Measurements from ENCODE around the gene IQCB1.
"Not testable (repeated sequence)": the region's sequence is repeated elsewhere in the genome, so short reads cannot be mapped to it uniquely, and the experiment has no call there.

IQCB1 gene

DNA sequence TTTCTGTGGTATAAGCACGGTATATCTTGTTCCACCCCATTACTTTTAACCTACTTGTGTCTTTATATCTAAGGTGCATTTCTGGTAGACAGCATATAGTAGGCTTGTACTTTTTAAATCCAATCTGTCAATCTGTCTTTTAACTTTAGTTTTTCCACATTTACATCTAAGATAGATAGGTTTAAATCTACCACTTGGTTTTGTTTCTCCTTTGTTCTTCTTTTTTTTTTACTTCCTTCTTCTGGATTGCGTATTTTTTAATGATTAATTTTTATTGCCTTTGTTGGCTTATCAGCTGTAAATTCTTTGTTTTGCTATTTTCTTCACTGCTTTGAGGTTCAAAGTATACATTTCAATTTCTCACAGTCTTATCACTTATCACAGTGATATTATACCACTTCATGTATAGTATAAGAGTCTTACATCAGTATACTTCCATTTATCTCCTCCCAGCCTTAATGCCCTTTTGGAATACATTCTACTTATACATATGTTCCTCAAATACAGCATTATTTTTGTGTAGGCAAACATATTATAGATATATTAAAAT, 31.0 kb downstream of the IQCB1 start:
- no peak for DNase-seq

GRCh38 chr3:121800906-121801305, 34.0 kb downstream of the IQCB1 start:
- no peak for DNase-seq

DNA sequence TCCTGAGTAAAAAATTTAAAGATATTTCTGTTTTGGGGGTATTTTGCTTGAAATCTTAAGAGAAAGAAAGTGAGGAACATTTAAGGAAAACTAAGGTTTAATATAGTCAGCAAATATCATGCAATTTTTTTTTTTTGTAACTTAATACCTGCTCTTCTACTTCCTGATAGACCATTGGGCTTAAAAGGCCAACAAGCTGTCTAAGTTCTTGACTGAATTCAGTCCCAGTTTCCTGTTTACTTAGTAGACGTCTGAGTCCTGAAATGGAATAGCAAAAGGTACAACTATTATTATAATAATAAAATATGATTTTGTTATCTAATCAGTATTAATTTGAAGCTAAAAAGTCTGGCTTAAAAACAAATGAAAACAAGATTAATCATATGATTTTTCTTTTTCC, 37.9 kb downstream of the IQCB1 start:
- no peak for DNase-seq

GRCh38 chr3:121794264-121794983, 40.4 kb downstream of the IQCB1 start:
- DNase-seq: no peak

GRCh38 chr3:121793078-121793477, 41.8 kb downstream of the IQCB1 start:
- no peak for DNase-seq

GRCh38 chr3:121786485-121786884, 48.4 kb downstream of the IQCB1 start:
- no peak for DNase-seq

DNA sequence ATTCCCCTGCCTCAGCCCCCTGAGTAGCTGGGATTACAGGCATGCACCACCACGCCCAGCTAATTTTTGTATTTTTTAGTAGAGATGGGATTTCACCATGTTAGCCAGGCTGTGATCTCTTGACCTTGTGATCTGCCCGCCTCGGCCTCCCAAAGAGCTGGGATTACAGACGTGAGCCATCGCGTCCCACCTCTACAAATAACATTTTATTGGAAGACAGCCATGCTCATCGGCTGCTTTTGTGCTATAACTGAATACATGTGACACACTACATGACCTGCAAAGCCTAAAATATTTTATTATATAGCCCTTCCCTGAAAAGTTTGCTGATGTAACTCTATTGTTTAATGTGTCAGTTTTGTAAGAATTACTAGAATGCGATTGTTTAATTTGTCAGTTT, 52.1 kb downstream of the IQCB1 start:
- DNase-seq: not testable (repeated sequence)

DNA sequence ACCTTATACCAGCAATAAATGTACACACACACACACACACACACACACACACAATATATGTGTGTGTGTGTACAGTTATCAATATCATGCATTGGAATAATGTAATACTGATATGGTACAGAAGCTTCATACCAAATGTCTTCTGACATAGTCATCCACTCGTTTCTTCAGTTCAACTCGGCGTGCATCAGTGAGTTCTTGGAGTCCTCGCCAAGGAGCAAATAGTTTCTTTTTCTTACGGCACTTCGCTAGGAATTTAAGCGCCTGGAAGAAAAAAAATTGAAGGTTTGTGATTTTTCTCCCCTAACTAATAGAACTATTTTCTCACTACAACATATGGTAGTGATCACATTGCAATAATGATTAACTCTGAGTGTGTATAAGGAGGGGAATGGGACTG, 53.2 kb downstream of the IQCB1 start:
- DNase-seq: no peak

- DNase-seq: not testable (repeated sequence)
Measured at GRCh38 chr3:121775095-121775494, 59.8 kb downstream of the IQCB1 start.

DNA sequence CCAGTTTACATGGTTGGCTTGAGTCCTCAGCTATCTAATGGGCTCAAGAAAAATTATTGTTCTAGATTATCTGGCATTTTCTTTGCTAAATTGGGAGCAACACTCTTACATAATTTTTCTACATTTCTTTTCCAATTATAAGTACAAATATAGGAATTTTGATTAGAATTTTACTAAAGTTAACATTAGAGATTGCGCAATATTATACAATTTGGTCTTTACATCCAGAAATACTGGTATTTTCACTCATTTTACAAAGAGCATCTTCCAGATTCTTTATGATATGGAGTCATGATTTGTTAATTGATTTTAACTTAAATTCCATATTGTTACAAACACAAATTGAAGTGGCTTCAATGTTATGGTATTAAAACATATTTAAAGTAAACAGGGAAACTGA, 65.6 kb downstream of the IQCB1 start:
- DNase-seq: no peak

GRCh38 chr3:121768452-121768851, 66.4 kb downstream of the IQCB1 start:
- no peak for DNase-seq

- DNase-seq: no peak
Measured at GRCh38 chr3:121759541-121760202, 75.2 kb downstream of the IQCB1 start.

DNA sequence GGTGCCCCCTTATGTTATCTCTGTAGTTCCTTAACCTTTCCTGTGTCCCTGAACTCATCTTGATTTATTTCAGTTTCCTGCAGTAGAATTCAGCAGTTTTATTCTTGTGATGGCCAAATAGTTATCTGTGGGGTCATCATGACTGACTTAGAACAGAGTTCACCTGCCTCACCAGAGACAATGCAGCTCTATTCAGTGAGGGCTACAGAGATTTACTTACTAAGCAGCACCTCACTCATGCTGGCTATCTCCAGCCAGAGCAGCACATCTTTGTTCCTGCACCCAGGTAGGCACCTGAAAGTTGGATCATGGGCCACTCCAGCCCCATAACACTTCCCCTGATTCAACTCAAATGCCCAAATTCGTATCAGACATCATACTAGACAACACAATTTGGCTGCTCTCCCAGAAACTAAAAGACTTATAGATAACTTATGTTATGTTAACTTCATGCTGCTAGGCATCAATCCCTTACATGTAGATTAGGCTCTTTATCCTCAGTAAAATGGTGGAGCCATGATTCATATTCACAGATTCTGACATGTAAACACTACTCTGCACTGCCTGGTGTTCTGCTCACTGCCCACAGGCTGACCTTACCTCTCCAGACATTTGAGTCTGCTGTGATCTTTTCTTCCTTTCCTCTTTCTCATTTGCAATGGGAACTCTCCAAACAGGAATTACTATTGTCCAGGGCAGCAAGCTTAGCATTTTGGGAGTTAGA, 76.0 kb downstream of the IQCB1 start:
- no peak for DNase-seq

- DNase-seq: no peak
Measured at GRCh38 chr3:121757812-121758545, 76.9 kb downstream of the IQCB1 start.

DNA sequence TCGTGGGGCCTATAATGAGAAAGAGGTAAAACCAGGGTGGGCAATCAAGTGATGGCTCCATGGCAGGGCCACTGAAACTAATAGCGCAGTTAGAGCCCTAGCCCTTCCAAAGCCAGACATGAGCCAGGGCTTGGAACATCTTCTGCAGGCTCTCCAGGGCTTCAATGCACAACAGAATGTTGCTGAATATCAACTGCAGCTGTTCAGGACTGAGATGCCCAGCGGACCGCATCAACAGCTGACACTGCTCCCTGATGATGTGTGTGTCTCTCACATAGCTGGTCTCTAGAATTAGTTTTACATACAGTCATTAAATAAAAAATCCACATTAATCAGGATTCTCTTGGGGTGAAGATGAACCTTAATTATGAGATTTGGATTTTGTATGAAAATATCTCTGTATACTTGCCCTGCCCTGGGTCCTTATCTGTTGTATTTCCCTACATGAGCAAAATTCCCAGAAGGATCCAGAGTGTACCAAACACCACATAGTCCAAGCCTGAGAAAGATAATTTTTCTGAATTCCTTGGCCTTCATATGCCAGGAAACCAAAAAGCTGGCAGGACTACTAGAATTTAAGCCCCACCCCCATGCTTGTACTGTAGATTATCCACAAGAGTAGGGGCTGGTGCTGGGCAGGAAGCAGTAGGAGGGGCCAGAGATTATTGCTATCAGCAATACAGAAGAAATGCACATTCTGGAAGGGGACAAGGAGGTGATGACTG, 77.6 kb downstream of the IQCB1 start:
- DNase-seq: no peak

DNA sequence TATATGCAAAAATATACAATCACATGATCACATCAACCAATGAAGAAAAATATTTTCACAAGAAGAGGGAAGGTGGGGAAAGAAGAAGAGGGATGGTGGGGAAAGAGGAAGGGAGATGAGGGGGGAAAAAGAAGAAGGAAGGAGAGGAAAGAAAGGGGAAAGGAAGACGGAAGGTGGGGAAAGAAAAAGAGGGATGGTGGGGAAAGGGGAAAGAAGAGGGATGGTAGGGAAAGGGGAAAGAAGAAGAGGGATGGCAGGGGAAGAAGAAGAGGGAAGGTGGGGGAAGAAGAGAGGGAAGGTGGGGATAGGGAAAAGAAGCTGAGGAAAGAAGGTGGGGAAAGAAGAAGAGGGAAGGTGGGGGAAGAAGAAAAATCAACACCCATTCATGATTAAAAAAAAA, 82.1 kb downstream of the IQCB1 start:
- no peak for DNase-seq

- DNase-seq: no peak
Measured at GRCh38 chr3:121752261-121752660, 82.6 kb downstream of the IQCB1 start.

- DNase-seq: no peak
Measured at GRCh38 chr3:121750087-121750415, 84.8 kb downstream of the IQCB1 start.

DNA sequence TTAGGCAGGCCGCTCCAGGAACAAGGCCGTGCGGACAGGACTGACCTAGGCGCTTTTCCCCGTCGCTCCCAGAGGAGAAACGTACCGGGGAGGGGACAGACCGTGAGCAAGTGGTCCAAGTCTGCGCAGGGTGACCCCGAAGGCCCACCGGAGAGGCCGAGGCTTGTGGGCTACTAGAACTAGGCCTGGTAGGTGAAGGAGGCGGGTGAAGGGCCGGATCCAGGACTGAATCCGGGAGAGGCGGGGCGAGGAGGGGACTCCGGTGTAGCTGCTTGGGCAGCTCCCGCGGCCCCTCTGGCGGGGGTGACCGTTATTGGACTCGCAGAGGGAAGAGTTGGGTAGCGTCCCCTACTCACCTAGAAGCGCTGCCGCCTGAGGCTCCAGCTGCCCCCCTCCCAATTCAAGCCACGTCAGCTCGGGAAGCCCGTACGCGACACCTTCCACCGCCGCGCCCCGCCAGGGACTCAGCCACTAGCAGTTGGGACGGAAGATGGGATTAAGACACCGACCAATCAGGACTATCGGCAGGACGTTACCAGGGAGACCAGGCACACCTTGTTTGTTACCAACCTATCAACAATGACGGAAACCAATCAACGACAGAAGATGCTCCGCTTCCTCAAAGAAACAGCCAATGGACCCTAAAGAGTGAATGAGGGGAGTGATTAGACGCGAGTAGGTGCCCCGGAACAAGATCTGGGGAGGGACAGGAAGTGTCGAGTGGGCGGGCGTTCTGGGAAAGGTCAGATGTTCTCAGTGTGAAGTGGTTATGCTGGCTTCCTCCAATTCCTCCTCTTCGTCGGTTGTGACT, 85.4 kb downstream of the IQCB1 start, which contains the start of gene GOLGB1:
Gene GOLGB1 (minus strand): TSS at position 466 of the 811 bp plus-strand sequence. CDS start 18,770 bp downstream, outside the sequence.
- DNase-seq: peak; percentile 90 to 94

- no peak for DNase-seq
Measured at GRCh38 chr3:121748680-121749275, 86.1 kb downstream of the IQCB1 start.

DNA sequence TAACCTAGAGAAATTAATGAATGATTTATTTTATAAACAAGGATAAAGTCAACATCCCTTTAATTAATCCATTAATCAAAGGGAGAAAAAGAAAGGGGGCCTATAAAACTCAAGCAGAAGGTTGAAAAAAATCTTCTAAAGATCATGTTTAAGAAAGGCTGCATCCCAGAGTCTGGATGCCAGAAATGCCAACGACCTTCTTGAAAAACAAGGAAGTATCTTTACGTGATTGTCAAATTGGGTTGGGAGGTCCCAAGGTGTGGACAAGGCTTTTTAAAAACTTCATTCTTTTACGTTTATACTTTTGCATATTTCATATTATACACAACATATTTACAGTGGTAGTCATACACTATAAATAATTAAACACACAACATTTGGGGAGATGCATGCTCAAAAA, 86.9 kb downstream of the IQCB1 start:
- no peak for DNase-seq

Data from stimulated activated CD4-positive, alpha-beta T cell treated with anti-CD3 and anti-CD28 coated beads, Interleukin-2, amount 100 ng/mL, for 24 hours (primary cell).